ENCODE measurements around the gene C1orf167.

Gene C1orf167

DNA sequence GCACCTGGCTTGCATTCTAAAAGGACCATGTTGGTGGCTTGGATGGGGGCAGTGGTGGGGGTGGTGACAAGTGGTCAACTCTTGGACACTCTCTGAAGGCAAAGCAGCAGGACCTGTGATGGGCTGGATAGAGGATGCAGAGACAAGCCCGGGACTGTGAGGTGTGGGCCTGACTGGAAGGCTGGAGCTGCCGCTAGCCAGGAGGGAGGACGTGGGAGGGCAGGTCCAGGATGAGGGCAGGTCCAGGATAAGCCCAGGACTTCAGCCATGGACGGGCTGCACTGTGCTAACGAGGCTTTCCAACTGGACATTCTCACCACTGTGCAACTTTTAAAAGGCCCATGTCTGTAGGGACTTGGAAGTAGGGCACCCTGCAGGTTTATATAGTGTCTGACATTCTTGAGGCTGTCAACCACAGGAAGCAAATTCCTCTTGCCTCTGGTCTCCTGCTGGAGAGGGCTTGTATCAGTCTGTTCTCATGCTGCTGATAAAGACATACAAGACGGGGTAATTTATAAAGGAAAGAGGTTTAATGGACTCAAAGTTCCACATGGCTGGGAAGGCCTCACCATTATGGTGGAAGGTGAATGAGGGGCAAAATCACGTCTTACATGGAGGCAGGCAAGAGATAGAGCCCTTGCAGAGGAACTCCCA lies 8.3 kb upstream of the C1orf167 start:
- TF ChIP-seq, protein P1, sequence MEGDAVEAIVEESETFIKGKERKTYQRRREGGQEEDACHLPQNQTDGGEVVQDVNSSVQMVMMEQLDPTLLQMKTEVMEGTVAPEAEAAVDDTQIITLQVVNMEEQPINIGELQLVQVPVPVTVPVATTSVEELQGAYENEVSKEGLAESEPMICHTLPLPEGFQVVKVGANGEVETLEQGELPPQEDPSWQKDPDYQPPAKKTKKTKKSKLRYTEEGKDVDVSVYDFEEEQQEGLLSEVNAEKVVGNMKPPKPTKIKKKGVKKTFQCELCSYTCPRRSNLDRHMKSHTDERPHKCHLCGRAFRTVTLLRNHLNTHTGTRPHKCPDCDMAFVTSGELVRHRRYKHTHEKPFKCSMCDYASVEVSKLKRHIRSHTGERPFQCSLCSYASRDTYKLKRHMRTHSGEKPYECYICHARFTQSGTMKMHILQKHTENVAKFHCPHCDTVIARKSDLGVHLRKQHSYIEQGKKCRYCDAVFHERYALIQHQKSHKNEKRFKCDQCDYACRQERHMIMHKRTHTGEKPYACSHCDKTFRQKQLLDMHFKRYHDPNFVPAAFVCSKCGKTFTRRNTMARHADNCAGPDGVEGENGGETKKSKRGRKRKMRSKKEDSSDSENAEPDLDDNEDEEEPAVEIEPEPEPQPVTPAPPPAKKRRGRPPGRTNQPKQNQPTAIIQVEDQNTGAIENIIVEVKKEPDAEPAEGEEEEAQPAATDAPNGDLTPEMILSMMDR (IDR thresholded peaks at IDR 0.05; ENCODE audit: low read length): no peak
- Histone ChIP-seq H3K9me3 (ENCODE audit: low read length) (peaks cover 4% of the 10 kb centered on the region; the same call in 1 of the 2 replicates), H3K36me3 (ENCODE audit: insufficient read depth, low read length) (no peaks in the 10 kb centered on the region; the same call in 1 of the 2 replicates), H3K27me3 (ENCODE audit: insufficient read depth, low read length) (peaks cover 3% of the 10 kb centered on the region; the same call in 1 of the 2 replicates), H3K4me1 (ENCODE audit: insufficient read depth, low read length, severe bottlenecking) (no peaks in the 10 kb centered on the region), H3K4me3 (ENCODE audit: low read depth, low read length, poor library complexity, severe bottlenecking) (no peak overlapping the region), H3F3A (ENCODE audit: insufficient read depth, low read length) (no peaks in the 10 kb centered on the region), H3K4me2 (ENCODE audit: low read length) (no peak overlapping the region), H4K20me1 (ENCODE audit: insufficient read depth, low read length) (no peaks in the 10 kb centered on the region), H3K9ac (ENCODE audit: low read length) (no peak overlapping the region), H2AFZ (ENCODE audit: low read length) (no peak overlapping the region), H3K79me2 (ENCODE audit: insufficient read depth, low read length) (no peaks in the 10 kb centered on the region), H3K27ac (ENCODE audit: low read depth, low read length, poor library complexity, severe bottlenecking) (no peak overlapping the region), H3K9me2 (ENCODE audit: low read depth, low read length) (no peaks in the 10 kb centered on the region)

DNA sequence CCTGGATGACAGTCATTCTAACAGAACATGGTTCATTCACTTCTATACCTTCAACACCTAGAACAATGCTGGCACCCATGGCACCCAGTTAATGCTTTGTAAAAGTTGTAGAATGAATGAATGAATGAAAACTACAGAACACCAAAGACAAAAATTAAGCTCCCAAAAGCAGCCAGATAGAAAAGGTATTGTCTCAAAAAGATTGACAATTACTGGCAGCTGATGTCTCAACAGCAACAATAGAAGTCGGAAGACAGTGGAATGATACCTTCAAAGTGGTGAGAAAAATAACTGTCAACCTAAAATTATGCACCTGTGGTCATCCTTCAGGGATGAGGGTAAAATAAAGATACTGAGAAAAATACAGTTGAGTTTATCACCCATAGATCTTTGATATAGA lies 4.9 kb upstream of the C1orf167 start:
- no peak overlapping the region for H3K9ac ChIP-seq (ENCODE audit: low read length)
- H3K79me2 ChIP-seq (ENCODE audit: insufficient read depth, low read length): no peaks in the 10 kb centered on the region
- H2AFZ ChIP-seq (ENCODE audit: low read length): no peak overlapping the region
- H3K36me3 ChIP-seq (ENCODE audit: insufficient read depth, low read length): no peaks in the 10 kb centered on the region; the same call in 1 of the 2 replicates
- no peaks in the 10 kb centered on the region for H3K9me2 ChIP-seq (ENCODE audit: low read depth, low read length)
- no peak for TF ChIP-seq EZH2 (IDR thresholded peaks at IDR 0.05; ENCODE audit: borderline replicate concordance, low read length)
- peaks cover 13% of the 10 kb centered on the region; the same call in 1 of the 2 replicates for H3K27me3 ChIP-seq (ENCODE audit: insufficient read depth, low read length)
- H4K20me1 ChIP-seq (ENCODE audit: insufficient read depth, low read length): no peaks in the 10 kb centered on the region
- peaks cover 4% of the 10 kb centered on the region; the same call in 1 of the 2 replicates for H3K9me3 ChIP-seq (ENCODE audit: low read length)
- no peaks in the 10 kb centered on the region for H3F3A ChIP-seq (ENCODE audit: insufficient read depth, low read length)
- H3K4me2 ChIP-seq (ENCODE audit: low read length): no peak overlapping the region
- no peak overlapping the region for H3K4me3 ChIP-seq (ENCODE audit: low read depth, low read length, poor library complexity, severe bottlenecking)
- no peak overlapping the region for H3K27ac ChIP-seq (ENCODE audit: low read depth, low read length, poor library complexity, severe bottlenecking)
- H3K4me1 ChIP-seq (ENCODE audit: insufficient read depth, low read length, severe bottlenecking): no peaks in the 10 kb centered on the region

DNA sequence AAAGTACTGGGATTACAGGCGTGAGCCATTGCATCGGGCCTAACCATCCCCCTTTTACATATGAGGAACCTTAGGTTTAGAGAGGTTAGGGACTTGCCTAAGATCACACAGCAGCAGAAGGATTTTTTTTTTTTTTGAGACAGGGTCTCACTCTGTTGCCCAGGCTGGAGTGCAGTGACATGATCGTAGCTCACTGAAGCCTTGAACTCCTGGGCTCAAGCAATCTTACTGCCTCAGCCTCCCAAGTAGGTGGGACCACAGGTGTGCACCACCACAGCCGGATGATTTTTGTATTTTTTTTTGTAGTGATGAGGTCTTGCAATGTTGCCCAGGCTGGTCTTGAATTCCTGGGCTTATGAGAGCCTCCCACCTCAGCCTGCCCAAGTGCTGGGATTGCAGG lies 2.2 kb upstream of the C1orf167 start:
- no peaks in the 10 kb centered on the region for H4K20me1 ChIP-seq (ENCODE audit: insufficient read depth, low read length)
- no peaks in the 10 kb centered on the region; the same call in 1 of the 2 replicates for H3K36me3 ChIP-seq (ENCODE audit: insufficient read depth, low read length)
- H3K79me2 ChIP-seq (ENCODE audit: insufficient read depth, low read length): no peaks in the 10 kb centered on the region
- TF ChIP-seq, protein P1 (IDR thresholded peaks at IDR 0.05; ENCODE audit: low read length): no peak
- H2AFZ ChIP-seq (ENCODE audit: low read length): no peak overlapping the region
- no peak overlapping the region for H3K9ac ChIP-seq (ENCODE audit: low read length)
- peaks cover 10% of the 10 kb centered on the region; the same call in 1 of the 2 replicates for H3K27me3 ChIP-seq (ENCODE audit: insufficient read depth, low read length)
- no peaks in the 10 kb centered on the region for H3K9me2 ChIP-seq (ENCODE audit: low read depth, low read length)
- H3F3A ChIP-seq (ENCODE audit: insufficient read depth, low read length): no peaks in the 10 kb centered on the region
- H3K27ac ChIP-seq (ENCODE audit: low read depth, low read length, poor library complexity, severe bottlenecking): no peak overlapping the region
- H3K4me1 ChIP-seq (ENCODE audit: insufficient read depth, low read length, severe bottlenecking): no peaks in the 10 kb centered on the region
- H3K9me3 ChIP-seq (ENCODE audit: low read length): peaks cover 4% of the 10 kb centered on the region; the same call in 1 of the 2 replicates
- no peak overlapping the region for H3K4me2 ChIP-seq (ENCODE audit: low read length)
- no peak overlapping the region for H3K4me3 ChIP-seq (ENCODE audit: low read depth, low read length, poor library complexity, severe bottlenecking)

DNA sequence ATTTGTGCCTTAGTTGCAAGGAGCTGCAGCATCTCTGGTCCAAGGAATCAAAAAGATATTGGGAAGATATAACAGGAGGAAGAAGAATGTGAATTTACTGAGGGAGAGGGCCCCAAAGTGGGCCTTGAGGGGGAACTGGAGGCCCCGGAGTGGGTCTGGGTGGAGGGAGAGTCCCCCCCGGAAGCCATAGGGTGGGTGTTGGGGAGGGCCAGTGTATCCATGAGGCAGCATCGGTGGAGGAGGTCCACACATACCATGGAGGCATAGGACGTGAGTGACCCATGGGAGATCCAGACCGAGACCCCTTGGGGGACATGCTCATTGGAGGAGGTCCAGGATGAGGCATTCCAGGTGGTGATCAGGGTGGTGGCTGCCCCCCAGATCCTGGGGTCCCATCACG lies 708 bp upstream of the C1orf167 start:
- no peaks in the 10 kb centered on the region for H3K4me1 ChIP-seq (ENCODE audit: insufficient read depth, low read length, severe bottlenecking)
- H3K27ac ChIP-seq (ENCODE audit: low read depth, low read length, poor library complexity, severe bottlenecking): no peak overlapping the region
- peaks cover 4% of the 10 kb centered on the region; the same call in 1 of the 2 replicates for H3K9me3 ChIP-seq (ENCODE audit: low read length)
- H3K79me2 ChIP-seq (ENCODE audit: insufficient read depth, low read length): no peaks in the 10 kb centered on the region
- H3K9ac ChIP-seq (ENCODE audit: low read length): no peak overlapping the region
- peaks cover 10% of the 10 kb centered on the region; the same call in 1 of the 2 replicates for H3K27me3 ChIP-seq (ENCODE audit: insufficient read depth, low read length)
- H3K9me2 ChIP-seq (ENCODE audit: low read depth, low read length): no peaks in the 10 kb centered on the region
- TF ChIP-seq, protein P1 (IDR thresholded peaks at IDR 0.05; ENCODE audit: low read length): no peak
- no peak for TF ChIP-seq EZH2 (IDR thresholded peaks at IDR 0.05; ENCODE audit: borderline replicate concordance, low read length)
- H2AFZ ChIP-seq (ENCODE audit: low read length): no peak overlapping the region
- H3K4me3 ChIP-seq (ENCODE audit: low read depth, low read length, poor library complexity, severe bottlenecking): no peak overlapping the region
- H3K4me2 ChIP-seq (ENCODE audit: low read length): no peak overlapping the region
- no peaks in the 10 kb centered on the region; the same call in 1 of the 2 replicates for H3K36me3 ChIP-seq (ENCODE audit: insufficient read depth, low read length)
- no peaks in the 10 kb centered on the region for H4K20me1 ChIP-seq (ENCODE audit: insufficient read depth, low read length)
- no peaks in the 10 kb centered on the region for H3F3A ChIP-seq (ENCODE audit: insufficient read depth, low read length)
